IMR-90 (cell line): Measurements from ENCODE around the gene DUSP7. TPM values are rescaled to one million over a fixed set of nuclear protein-coding genes. Genes with fewer than 3 reads are reported as not detected.
A peak's percentile ranks its signal among the peaks of the same experiment; 100 is the strongest.

Experiments used
- ATAC-seq: fragments of 200-7000 bp; cut with Tn5 transposase; 2 replicates; pipeline ENCODE4 v1.9.1; 2020; ENCODE audit warnings: low read depth, mild to moderate bottlenecking, moderate library complexity
- BruUV-seq: library from RNA; stranded (reverse); fragments of 400-500 nt; replicated peaks from 2 replicates; lab custom pipeline; 2021; lab: Mats Ljungman, UMichigan
- CTCF ChIA-PET: fragments of 300-600 bp; formaldehyde crosslinking; extraction: SDS; loops from one replicate; lab custom pipeline; 2021; ENCODE audit warnings: antibody characterized with exemption; lab: Yijun Ruan, JAX
- POLR2A ChIA-PET: fragments of 300-600 bp; sonication (Branson Sonifier 250); formaldehyde crosslinking; loops from one replicate; lab custom pipeline; 2022; ENCODE audit warnings: antibody characterized with exemption; ENCODE audit not compliant: unreplicated experiment; lab: Charles Lee
- DNase-seq: peaks from one replicate; pipeline ENCODE4 v3.0.0; 2013
- H2AFZ ChIP-seq: replicated peaks from 2 replicates; pipeline ENCODE3; 2013; ENCODE audit warnings: low read length, mild to moderate bottlenecking; ENCODE audit not compliant: poor library complexity
- H2AK5ac ChIP-seq: 2 replicates; pipeline ENCODE4 v1.6.1; 2013; ENCODE audit warnings: low read depth, low read length, inconsistent platforms
- H2AK9ac ChIP-seq: replicated peaks from 2 replicates; pipeline ENCODE3; 2013; ENCODE audit warnings: mild to moderate bottlenecking, low read depth, low read length, moderate library complexity; ENCODE audit not compliant: poor library complexity
- H2BK120ac ChIP-seq: 2 replicates; pipeline ENCODE4 v1.6.1; 2013; ENCODE audit warnings: low read depth, low read length, inconsistent platforms
- H2BK15ac ChIP-seq: 3 replicates; pipeline ENCODE4 v1.6.1; 2013; ENCODE audit warnings: low read depth, low read length, inconsistent platforms
- H2BK20ac ChIP-seq: 2 replicates; pipeline ENCODE4 v1.6.1; 2013; ENCODE audit warnings: low read depth, mild to moderate bottlenecking, inconsistent platforms, low read length, moderate library complexity
- H2BK5ac ChIP-seq: 2 replicates; pipeline ENCODE4 v1.6.1; 2013; ENCODE audit warnings: mild to moderate bottlenecking, low read depth, low read length, inconsistent platforms; ENCODE audit not compliant: poor library complexity, severe bottlenecking
- H3K14ac ChIP-seq: replicated peaks from 2 replicates; pipeline ENCODE4 v1.6.1; 2013; ENCODE audit warnings: low read depth, low read length, inconsistent platforms
- H3K18ac ChIP-seq: 2 replicates; pipeline ENCODE4 v1.6.1; 2013; ENCODE audit warnings: low read depth, low read length, control low read depth
- H3K23ac ChIP-seq: 2 replicates; pipeline ENCODE4 v1.6.1; 2013; ENCODE audit warnings: low read depth, low read length, inconsistent platforms
- H3K27ac ChIP-seq: 2 replicates; pipeline ENCODE4 v1.5.1; 2013; ENCODE audit warnings: mild to moderate bottlenecking, control low read depth, low read length; ENCODE audit not compliant: insufficient read depth
- H3K27me3 ChIP-seq: 2 replicates; pipeline ENCODE4 v1.6.1; 2013; ENCODE audit warnings: low read length; ENCODE audit not compliant: control insufficient read depth, insufficient read depth
- H3K36me3 ChIP-seq: 2 replicates; pipeline ENCODE4 v1.6.1; 2013; ENCODE audit warnings: low read length, mixed read lengths; ENCODE audit not compliant: control insufficient read depth, insufficient read depth
- H3K4ac ChIP-seq: 2 replicates; pipeline ENCODE4 v1.6.1; 2013; ENCODE audit warnings: low read depth, low read length, inconsistent platforms
- H3K4me1 ChIP-seq: 2 replicates; pipeline ENCODE4 v1.6.1; 2013; ENCODE audit warnings: low read length, mixed read lengths; ENCODE audit not compliant: control insufficient read depth, insufficient read depth
- H3K4me2 ChIP-seq: 2 replicates; pipeline ENCODE4 v1.6.1; 2013; ENCODE audit warnings: low read depth, mild to moderate bottlenecking, control low read depth, low read length, moderate library complexity
- H3K4me3 ChIP-seq: 2 replicates; pipeline ENCODE4 v1.5.1; 2013; ENCODE audit warnings: low read depth, mild to moderate bottlenecking, control low read depth, low read length, moderate library complexity; ENCODE audit not compliant: insufficient read depth
- H3K56ac ChIP-seq: 2 replicates; pipeline ENCODE4 v1.6.1; 2013; ENCODE audit warnings: low read length, inconsistent platforms; ENCODE audit not compliant: insufficient read depth; ENCODE audit errors: extremely low read depth
- H3K79me1 ChIP-seq, 2 experiments: 2 replicates each; pipeline ENCODE4 v1.6.1; 2013; ENCODE audit warnings: low read length in 2 of 2, inconsistent platforms in 1 of 2, low read depth in 1 of 2
- H3K9ac ChIP-seq: 2 replicates; pipeline ENCODE4 v1.6.1; 2013; ENCODE audit warnings: low read depth, low read length, control low read depth
- H3K9me1 ChIP-seq: 2 replicates; pipeline ENCODE4 v1.6.1; 2013; ENCODE audit warnings: low read length, inconsistent platforms; ENCODE audit not compliant: insufficient read depth
- H3K9me3 ChIP-seq: 2 replicates; pipeline ENCODE4 v1.6.1; 2013; ENCODE audit warnings: low read length; ENCODE audit not compliant: control insufficient read depth, insufficient read depth
- H4K20me1 ChIP-seq: 2 replicates; pipeline ENCODE4 v1.6.1; 2013; ENCODE audit warnings: low read length, inconsistent platforms; ENCODE audit not compliant: insufficient read depth
- H4K5ac ChIP-seq: 2 replicates; pipeline ENCODE4 v1.6.1; 2013; ENCODE audit warnings: mild to moderate bottlenecking, low read depth, low read length, control low read depth
- H4K8ac ChIP-seq, 2 experiments: 2 replicates each; pipeline ENCODE4 v1.6.1; 2013; ENCODE audit warnings: low read depth in 2 of 2, low read length in 2 of 2, control low read depth in 1 of 2, inconsistent platforms in 1 of 2
- H4K91ac ChIP-seq: 2 replicates; pipeline ENCODE4 v1.6.1; 2013; ENCODE audit warnings: low read depth, low read length, inconsistent platforms; ENCODE audit not compliant: insufficient read depth
- BHLHE40 ChIP-seq: fragments of 150-350 bp; IDR thresholded peaks from 2 replicates; pipeline ENCODE4 v1.6.1; 2016; ENCODE audit warnings: mild to moderate bottlenecking, low read depth, low read length
- CEBPB ChIP-seq: IDR thresholded peaks from 2 replicates; pipeline ENCODE4 v1.6.1; 2012; ENCODE audit warnings: low read depth, low read length, improper control_type of control experiment
- ELK1 ChIP-seq: fragments of 150-350 bp; IDR thresholded peaks from 2 replicates; pipeline ENCODE4 v1.6.1; 2016; ENCODE audit warnings: low read depth, mild to moderate bottlenecking, low read length, moderate library complexity, borderline replicate concordance
- FOS ChIP-seq: fragments of 150-350 bp; IDR thresholded peaks from 2 replicates; pipeline ENCODE4 v1.6.1; 2016; ENCODE audit warnings: low read depth, low read length
- MAZ ChIP-seq: IDR thresholded peaks from 2 replicates; pipeline ENCODE4 v1.6.1; 2012; ENCODE audit warnings: low read depth, mild to moderate bottlenecking, low read length, improper control_type of control experiment, moderate library complexity, borderline replicate concordance
- MXI1 ChIP-seq: IDR thresholded peaks from 2 replicates; pipeline ENCODE4 v1.6.1; 2012; ENCODE audit warnings: low read depth, mild to moderate bottlenecking, low read length, moderate library complexity, borderline replicate concordance
- NFE2L2 ChIP-seq: fragments of 150-350 bp; IDR thresholded peaks from 2 replicates; pipeline ENCODE4 v1.6.1; 2016; ENCODE audit warnings: low read depth, mild to moderate bottlenecking, low read length
- POLR2A ChIP-seq: IDR thresholded peaks from 2 replicates; pipeline ENCODE4 v1.6.1; 2012; ENCODE audit warnings: mild to moderate bottlenecking, low read depth, low read length
- RAD21 ChIP-seq: IDR thresholded peaks from 2 replicates; pipeline ENCODE4 v1.6.1; 2012; ENCODE audit warnings: low read length, improper control_type of control experiment
- RCOR1 ChIP-seq: IDR thresholded peaks from 2 replicates; pipeline ENCODE4 v1.6.1; 2012; ENCODE audit warnings: mild to moderate bottlenecking, low read length, improper control_type of control experiment; ENCODE audit not compliant: insufficient replicate concordance
- RFX5 ChIP-seq: IDR thresholded peaks from 2 replicates; pipeline ENCODE4 v1.8.0; 2012; ENCODE audit warnings: low read depth, mild to moderate bottlenecking, low read length, moderate library complexity
- SMC3 ChIP-seq: fragments of 150-350 bp; IDR thresholded peaks from 2 replicates; pipeline ENCODE4 v1.6.1; 2016; ENCODE audit warnings: low read depth, mild to moderate bottlenecking, antibody characterized with exemption, low read length, moderate library complexity
- WGBS, 2 experiments: methylation state at CpG; one replicate each; pipeline versions ENCODE4 v1.1.5 to v1.1.7; 2013; ENCODE audit warnings: missing lambda C conversion rate in 2 of 2; ENCODE audit not compliant: insufficient read length in 1 of 2; ENCODE audit errors: extremely low coverage in 2 of 2; 5-methylcytosine and 5-hydroxymethylcytosine counted together
- dilution Hi-C: fragments of 300-500 bp; cut with HindIII; formaldehyde crosslinking; loops from one replicate; pipeline ENCODE4 v1.14.3; 2018; ENCODE audit warnings: low sequenced_read_pairs; ENCODE audit not compliant: unreplicated experiment
- in situ Hi-C: fragments of 300-500 bp; cut with MboI; formaldehyde crosslinking; loops from 3 replicates; pipeline ENCODE4 v1.14.3; 2019; ENCODE audit warnings: low sequenced_read_pairs, inconsistent platforms, mixed read lengths
- intact Hi-C: fragments of 100-400 bp; cut with micrococcal nuclease; formaldehyde crosslinking; loops from 2 replicates; pipeline ENCODE4 v1.10.0; 2022
- polyA plus RNA-seq, 3 experiments: library from polyadenylated mRNA; depleted of rRNA; stranded (reverse); fragments of >200 nt; gene quantifications; 2 replicates each; pipeline ENCODE4 v1.2.3, GENCODE V29; 2012; ENCODE audit warnings: low replicate concordance in 1 of 3
- total RNA-seq: library from RNA; depleted of rRNA; stranded (reverse); fragments of >200 nt; gene quantifications from 2 replicates; pipeline ENCODE4 v1.2.3, GENCODE V29; 2012
- TF ChIP-seq, protein P1 (sequence below): conservative IDR thresholded peaks from 2 replicates; pipeline ENCODE4 v1.5.1; 2012; ENCODE audit warnings: mild to moderate bottlenecking, low read depth, low read length, improper control_type of control experiment
- TF ChIP-seq, protein P2 (sequence below): fragments of 150-350 bp; IDR thresholded peaks from 2 replicates; pipeline ENCODE4 v1.6.1; 2017; ENCODE audit warnings: mild to moderate bottlenecking, antibody characterized with exemption, low read length, low read depth

Gene DUSP7
- total and polyA plus RNA-seq, 2 of the 4 experiments (the other 2 are of a cell fraction) = 9.3 to 24.0 TPM

GRCh38 chr3:52023860-52024764 lies 32.3 kb downstream of the DUSP7 start:
- H4K91ac ChIP-seq = no peak overlapping the region
- 60% methylated on average over 1 of the region's 8 CpGs; no CpG with 5 or more reads in 1 of the 2 experiments for WGBS, 2 experiments
- H3K4ac ChIP-seq = no peak overlapping the region
- ChIA-PET POLR2A (no interaction called here), CTCF (no interaction called here)
- H2AFZ ChIP-seq = no peak overlapping the region
- H3K9me3 ChIP-seq = no peaks in the 10 kb centered on the region
- no peak for ATAC-seq
- H2BK20ac ChIP-seq = no peak overlapping the region
- no peak for DNase-seq
- no peak overlapping the region for H3K18ac ChIP-seq
- H3K79me1 ChIP-seq = no peaks in the 10 kb centered on the region
- dilution Hi-C loops = no loop called here
- no peak overlapping the region for H2AK9ac ChIP-seq
- no peak overlapping the region for H2AK5ac ChIP-seq
- no TSS peak for BruUV-seq
- in situ Hi-C loops = no loop called here
- intact Hi-C loops = no loop called here
- no peak overlapping the region for H3K14ac ChIP-seq
- H3K27ac ChIP-seq = no peak overlapping the region
- H4K5ac ChIP-seq = no peak overlapping the region
- H2BK5ac ChIP-seq = no peak overlapping the region
- H3K4me2 ChIP-seq = no peak overlapping the region
- H3K36me3 ChIP-seq = no peaks in the 10 kb centered on the region
- no peaks in the 10 kb centered on the region for H4K20me1 ChIP-seq
- no peak overlapping the region for H3K9ac ChIP-seq
- 0 out of 2 replicates have a peak, but pooled peaks cover 14% of the 10 kb centered on the region for H3K9me1 ChIP-seq
- H2BK120ac ChIP-seq = no peak overlapping the region
- H4K8ac ChIP-seq = no peak overlapping the region; a peak in 1 of 4 replicates
- peaks cover 10% of the 10 kb centered on the region for H3K4me1 ChIP-seq
- no peak overlapping the region for H3K23ac ChIP-seq
- no peak overlapping the region for H3K4me3 ChIP-seq
- H3K56ac ChIP-seq = no peak overlapping the region
- H2BK15ac ChIP-seq = 0 out of 3 replicates have a peak overlapping the region, but pooled peaks have one; percentile 43
- no peaks in the 10 kb centered on the region for H3K27me3 ChIP-seq
- TF ChIP-seq SMC3 (no peak), RAD21 (no peak), NFE2L2 (no peak), MXI1 (no peak), FOS (no peak), MAZ (no peak), ELK1 (no peak), BHLHE40 (no peak), RCOR1 (no peak), POLR2A (no peak), CEBPB (no peak), RFX5 (no peak)
- TF ChIP-seq, protein P1, sequence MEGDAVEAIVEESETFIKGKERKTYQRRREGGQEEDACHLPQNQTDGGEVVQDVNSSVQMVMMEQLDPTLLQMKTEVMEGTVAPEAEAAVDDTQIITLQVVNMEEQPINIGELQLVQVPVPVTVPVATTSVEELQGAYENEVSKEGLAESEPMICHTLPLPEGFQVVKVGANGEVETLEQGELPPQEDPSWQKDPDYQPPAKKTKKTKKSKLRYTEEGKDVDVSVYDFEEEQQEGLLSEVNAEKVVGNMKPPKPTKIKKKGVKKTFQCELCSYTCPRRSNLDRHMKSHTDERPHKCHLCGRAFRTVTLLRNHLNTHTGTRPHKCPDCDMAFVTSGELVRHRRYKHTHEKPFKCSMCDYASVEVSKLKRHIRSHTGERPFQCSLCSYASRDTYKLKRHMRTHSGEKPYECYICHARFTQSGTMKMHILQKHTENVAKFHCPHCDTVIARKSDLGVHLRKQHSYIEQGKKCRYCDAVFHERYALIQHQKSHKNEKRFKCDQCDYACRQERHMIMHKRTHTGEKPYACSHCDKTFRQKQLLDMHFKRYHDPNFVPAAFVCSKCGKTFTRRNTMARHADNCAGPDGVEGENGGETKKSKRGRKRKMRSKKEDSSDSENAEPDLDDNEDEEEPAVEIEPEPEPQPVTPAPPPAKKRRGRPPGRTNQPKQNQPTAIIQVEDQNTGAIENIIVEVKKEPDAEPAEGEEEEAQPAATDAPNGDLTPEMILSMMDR = no peak
- TF ChIP-seq, protein P2, sequence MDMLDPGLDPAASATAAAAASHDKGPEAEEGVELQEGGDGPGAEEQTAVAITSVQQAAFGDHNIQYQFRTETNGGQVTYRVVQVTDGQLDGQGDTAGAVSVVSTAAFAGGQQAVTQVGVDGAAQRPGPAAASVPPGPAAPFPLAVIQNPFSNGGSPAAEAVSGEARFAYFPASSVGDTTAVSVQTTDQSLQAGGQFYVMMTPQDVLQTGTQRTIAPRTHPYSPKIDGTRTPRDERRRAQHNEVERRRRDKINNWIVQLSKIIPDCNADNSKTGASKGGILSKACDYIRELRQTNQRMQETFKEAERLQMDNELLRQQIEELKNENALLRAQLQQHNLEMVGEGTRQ = no peak
